Activated T-cell treated with anti-CD3 and anti-CD28 coated beads for 48 hours (primary cell): Measurements from ENCODE around the gene LRIG3.
"Not testable (repeated sequence)": the region's sequence is repeated elsewhere in the genome, so short reads cannot be mapped to it uniquely, and the experiment has no call there.

Experiments used
- DNase-seq: peaks from one replicate; pipeline ENCODE4 v3.0.0-alpha.2; 2020; ENCODE audit warnings: low read depth

The LRIG3 gene

GRCh38 chr12:58858030-58858429 is 62.3 kb downstream of the LRIG3 start:
- no peak for DNase-seq

GRCh38 chr12:58857206-58857605 is 63.1 kb downstream of the LRIG3 start:
- not testable (repeated sequence) for DNase-seq

- DNase-seq = not testable (repeated sequence)
Observed at GRCh38 chr12:58855630-58856029, 64.7 kb downstream of the LRIG3 start.

GRCh38 chr12:58850826-58851225 is 69.5 kb downstream of the LRIG3 start:
- DNase-seq = no peak

GRCh38 chr12:58847901-58848600 is 72.3 kb downstream of the LRIG3 start:
- DNase-seq = no peak

GRCh38 chr12:58844161-58844560 is 76.1 kb downstream of the LRIG3 start:
- no peak for DNase-seq

- no peak for DNase-seq
Observed at GRCh38 chr12:58841058-58841798, 79.1 kb downstream of the LRIG3 start.

GRCh38 chr12:58833853-58834252 is 86.5 kb downstream of the LRIG3 start:
- DNase-seq = no peak

GRCh38 chr12:58832920-58833319 is 87.4 kb downstream of the LRIG3 start:
- DNase-seq = no peak
